GM23338 (cell line): ENCODE data around the gene NRIP3. TPM values are rescaled to one million over a fixed set of nuclear protein-coding genes. Genes with fewer than 3 reads are reported as not detected.

Experiments
- ATAC-seq: fragments of 200-7000 bp; cut with Tn5 transposase; 3 replicates; pipeline ENCODE4 v1.9.1; 2020
- DNase-seq: peaks from one replicate; pipeline ENCODE4 v3.0.0-alpha.2; 2015; ENCODE audit warnings: low spot score
- H2AFZ ChIP-seq: fragments of 200-600 bp; sonication (generic); 2 replicates; pipeline ENCODE4 v1.8.0; 2016; ENCODE audit warnings: antibody characterized with exemption, mild to moderate bottlenecking, moderate library complexity
- H3F3A ChIP-seq: fragments of 200-600 bp; sonication (generic); replicated peaks from 2 replicates; pipeline ENCODE4 v1.8.0; 2017; ENCODE audit warnings: antibody characterized with exemption, mixed run types, low read depth
- H3K27ac ChIP-seq: fragments of 200-600 bp; sonication (generic); 2 replicates; pipeline ENCODE4 v1.6.1; 2016; ENCODE audit warnings: low read depth
- H3K27me3 ChIP-seq: fragments of 200-600 bp; sonication (generic); 2 replicates; pipeline ENCODE4 v1.8.0; 2016; ENCODE audit warnings: mild to moderate bottlenecking, mixed run types, moderate library complexity; ENCODE audit not compliant: insufficient read depth
- H3K36me3 ChIP-seq: fragments of 200-600 bp; sonication (generic); 2 replicates; pipeline ENCODE4 v1.8.0; 2016; ENCODE audit warnings: mild to moderate bottlenecking; ENCODE audit not compliant: insufficient read depth
- H3K4me1 ChIP-seq: fragments of 200-600 bp; sonication (generic); 2 replicates; pipeline ENCODE4 v1.8.0; 2016; ENCODE audit warnings: mild to moderate bottlenecking, moderate library complexity; ENCODE audit not compliant: insufficient read depth
- H3K4me2 ChIP-seq: fragments of 200-600 bp; sonication (generic); 2 replicates; pipeline ENCODE4 v1.7.1; 2017; ENCODE audit warnings: mixed run types
- H3K4me3 ChIP-seq: fragments of 200-600 bp; sonication (generic); 2 replicates; pipeline ENCODE4 v1.6.1; 2016; ENCODE audit warnings: mixed run types
- H3K79me2 ChIP-seq: fragments of 200-600 bp; sonication (generic); replicated peaks from 2 replicates; pipeline ENCODE4 v1.8.0; 2017; ENCODE audit warnings: mild to moderate bottlenecking; ENCODE audit not compliant: insufficient read depth
- H3K9me2 ChIP-seq: fragments of 200-600 bp; sonication (generic); 2 replicates; pipeline ENCODE4 v1.8.0; 2017; ENCODE audit not compliant: insufficient read depth
- H4K20me1 ChIP-seq: fragments of 200-600 bp; sonication (generic); replicated peaks from 2 replicates; pipeline ENCODE4 v1.8.0; 2017; ENCODE audit warnings: mild to moderate bottlenecking; ENCODE audit not compliant: insufficient read depth
- H3K27ac Mint-ChIP-seq: 2 replicates; pipeline ENCODE4 v1.8.0; 2020; ENCODE audit warnings: inconsistent platforms, mild to moderate bottlenecking, moderate library complexity, mixed read lengths
- H3K27me3 Mint-ChIP-seq: 3 replicates; pipeline ENCODE4 v1.8.0; 2022; ENCODE audit warnings: low read depth, mild to moderate bottlenecking, moderate library complexity, mixed read lengths, inconsistent platforms; ENCODE audit not compliant: insufficient read depth, poor library complexity
- H3K36me3 Mint-ChIP-seq: 3 replicates; pipeline ENCODE4 v1.8.0; 2021; ENCODE audit warnings: low read depth, mild to moderate bottlenecking, inconsistent platforms, moderate library complexity, mixed read lengths
- H3K4me1 Mint-ChIP-seq: 3 replicates; pipeline ENCODE4 v1.8.0; 2020; ENCODE audit warnings: mild to moderate bottlenecking, inconsistent platforms, mixed read lengths
- H3K4me3 Mint-ChIP-seq: 3 replicates; pipeline ENCODE4 v1.8.0; 2021; ENCODE audit warnings: moderate library complexity, mild to moderate bottlenecking, inconsistent platforms, mixed read lengths
- H3K9me3 Mint-ChIP-seq: 3 replicates; pipeline ENCODE4 v1.8.0; 2020; ENCODE audit warnings: moderate library complexity, mild to moderate bottlenecking, inconsistent platforms, mixed read lengths
- CREB1 ChIP-seq: fragments of 250-450 bp; sonication (Bioruptor Pico); IDR thresholded peaks from 2 replicates; pipeline ENCODE4 v1.5.0; 2020; ENCODE audit warnings: low read depth, mild to moderate bottlenecking, moderate library complexity
- CTCF ChIP-seq, 2 experiments: fragments of 200-600 bp in 1 of 2; sonication (generic) in 1 of 2; conservative IDR thresholded peaks; 2 replicates each; pipeline versions ENCODE4 v1.5.1 to v1.6.1; 2016 to 2017; ENCODE audit warnings: antibody characterized with exemption in 2 of 2, low read depth in 2 of 2, mild to moderate bottlenecking in 2 of 2, moderate library complexity in 1 of 2
- ETS1 ChIP-seq: IDR thresholded peaks from 2 replicates; pipeline ENCODE4 v1.6.1; 2016; ENCODE audit warnings: antibody characterized with exemption
- EZH2 ChIP-seq: fragments of 200-600 bp; sonication (generic); IDR thresholded peaks from one replicate; pipeline ENCODE4 v1.8.0; 2017; ENCODE audit warnings: antibody characterized with exemption, mild to moderate bottlenecking, low read depth; ENCODE audit not compliant: unreplicated experiment
- EZH2phosphoT487 ChIP-seq: fragments of 200-600 bp; sonication (generic); IDR thresholded peaks from one replicate; pipeline ENCODE4 v1.8.1; 2018; ENCODE audit warnings: antibody characterized with exemption; ENCODE audit not compliant: unreplicated experiment
- JUNB ChIP-seq: IDR thresholded peaks from one replicate; pipeline ENCODE4 v1.6.1; 2016; ENCODE audit warnings: antibody characterized with exemption; ENCODE audit not compliant: unreplicated experiment
- NANOG ChIP-seq: IDR thresholded peaks from 2 replicates; pipeline ENCODE4 v1.6.1; 2016; ENCODE audit warnings: antibody characterized with exemption, borderline replicate concordance
- POLR2AphosphoS5 ChIP-seq: IDR thresholded peaks from 2 replicates; pipeline ENCODE4 v1.6.1; 2016; ENCODE audit warnings: antibody characterized with exemption, low read depth
- REST ChIP-seq: IDR thresholded peaks from one replicate; pipeline ENCODE4 v1.6.1; 2018; ENCODE audit warnings: antibody characterized with exemption; ENCODE audit not compliant: unreplicated experiment
- STAT1 ChIP-seq: IDR thresholded peaks from one replicate; pipeline ENCODE4 v1.6.1; 2016; ENCODE audit warnings: antibody characterized with exemption; ENCODE audit not compliant: unreplicated experiment
- ZNF114 ChIP-seq: fragments of 250-450 bp; sonication (Bioruptor Pico); IDR thresholded peaks from 2 replicates; pipeline ENCODE4 v1.5.0; 2020; ENCODE audit warnings: mild to moderate bottlenecking, moderate library complexity
- ZNF331 ChIP-seq: fragments of 250-450 bp; sonication (Bioruptor Pico); IDR thresholded peaks from 2 replicates; pipeline ENCODE4 v1.5.0; 2020; ENCODE audit warnings: low read depth, mild to moderate bottlenecking, moderate library complexity
- ZNF462 ChIP-seq: fragments of 250-450 bp; sonication (Bioruptor Pico); IDR thresholded peaks from 2 replicates; pipeline ENCODE4 v1.5.0; 2020; ENCODE audit warnings: mild to moderate bottlenecking, moderate library complexity
- polyA plus RNA-seq: library from polyadenylated mRNA; unstranded; fragments of >200 nt; fragmentation: Nextera tagmentation; extraction: Ambion mirVana; gene quantifications from 2 replicates; pipeline ENCODE4 v1.2.1, GENCODE V29; 2016
- total RNA-seq: library from RNA; depleted of rRNA; stranded (reverse); fragments of >200 nt; shearing (Covaris generic); gene quantifications from 2 replicates; pipeline ENCODE4 v1.2.3, GENCODE V29; 2014

The NRIP3 gene
- total and polyA plus RNA-seq, 2 experiments from 2014 or later: 3.0 to 7.9 TPM

- Histone ChIP-seq H3K27ac (no peak overlapping the region), H3K4me1 (no peaks in the 10 kb centered on the region), H4K20me1 (no peaks in the 10 kb centered on the region), H3K9me2 (0 out of 2 replicates have a peak, but pooled peaks cover 3% of the 10 kb centered on the region), H3F3A (no peaks in the 10 kb centered on the region), H3K36me3 (no peaks in the 10 kb centered on the region), H3K27me3 (peaks cover under 1% of the 10 kb centered on the region; the same call in 1 of the 2 replicates), H3K4me2 (no peak overlapping the region), H3K79me2 (no peaks in the 10 kb centered on the region), H2AFZ (no peak overlapping the region), H3K4me3 (no peak overlapping the region)
- no peak overlapping the region for H3K4me3 Mint-ChIP-seq
- H3K36me3 Mint-ChIP-seq: no peaks in the 10 kb centered on the region; the same call in 2 of the 3 replicates
- no peak overlapping the region for H3K27ac Mint-ChIP-seq
- ATAC-seq (no peak), DNase-seq (no peak)
- TF ChIP-seq JUNB (no peak), EZH2phosphoT487 (no peak), CREB1 (CRISPR knock-in tag) (no peak), ZNF462 (CRISPR knock-in tag) (no peak), EZH2 (no peak), ZNF331 (no peak), REST (no peak), ETS1 (no peak), POLR2AphosphoS5 (no peak), NANOG (no peak), CTCF (conservative IDR thresholded peaks at IDR 0.05; ENCODE audit: low read depth in 2 of 2) (no peak), STAT1 (no peak), ZNF114 (CRISPR knock-in tag) (no peak)
- H3K27me3 Mint-ChIP-seq: peaks cover 3% of the 10 kb centered on the region
- H3K4me1 Mint-ChIP-seq: peaks cover 5% of the 10 kb centered on the region; the same call in 1 of the 3 replicates
- H3K9me3 Mint-ChIP-seq: peaks cover 8% of the 10 kb centered on the region; the same call in 1 of the 3 replicates
These were observed 9.6 kb upstream of the NRIP3 start for GRCh38 chr11:9013373-9013772.
